Right lobe of liver (tissue), 6 donors: Measurements from ENCODE around the gene CACNA2D4. TPM values are rescaled to one million over a fixed set of nuclear protein-coding genes. Genes with fewer than 3 reads are reported as not detected.

Source experiments
- ATAC-seq, 4 donors: fragments of 200-7000 bp; cut with Tn5 transposase; one replicate each; pipeline ENCODE4 v1.9.1; 2020; ENCODE audit warnings: mild to moderate bottlenecking in 4 of 4, moderate library complexity in 4 of 4
- DNase-seq, 3 donors: peaks; one replicate each; pipeline ENCODE4 v3.0.0-alpha.2; 2020
- H3K27ac ChIP-seq, 3 donors: fragments of 200-600 bp; one replicate each; pipeline ENCODE4 v1.8.0; 2022
- H3K27me3 ChIP-seq, 2 donors: fragments of 200-600 bp; one replicate each; pipeline ENCODE4 v1.8.0; 2022
- H3K36me3 ChIP-seq, 4 donors: fragments of 200-600 bp; sonication (generic) in 1 of 4; one replicate each; pipeline versions ENCODE4 v1.5.1 to v1.8.0; 2017 to 2022; ENCODE audit warnings: control low read depth in 1 of 4
- H3K4me1 ChIP-seq, 4 donors: fragments of 200-600 bp; sonication (generic) in 1 of 4; one replicate each; pipeline versions ENCODE4 v1.5.1 to v1.8.0; 2017 to 2022; ENCODE audit warnings: control low read depth in 1 of 4
- H3K4me3 ChIP-seq, 3 donors: fragments of 200-600 bp; one replicate each; pipeline ENCODE4 v1.8.0; 2022
- H3K9me3 ChIP-seq, 4 donors: fragments of 200-600 bp; sonication (generic) in 1 of 4; one replicate each; pipeline versions ENCODE4 v1.5.1 to v1.8.0; 2017 to 2022; ENCODE audit warnings: control low read depth in 1 of 4
- POLR2A ChIP-seq: fragments of 450-650 bp; IDR thresholded peaks from one replicate; pipeline ENCODE4 v1.6.1; 2017; ENCODE audit warnings: antibody characterized with exemption, mild to moderate bottlenecking
- WGBS: methylation state at CpG from one replicate; pipeline ENCODE4 v1.1.6; 2018; ENCODE audit warnings: low coverage, low lambda C conversion rate; ENCODE audit not compliant: insufficient coverage; ENCODE audit errors: missing lambda C conversion rate; 5-methylcytosine and 5-hydroxymethylcytosine counted together
- intact Hi-C, 2 donors: fragments of 100-400 bp; cut with DNase I; formaldehyde crosslinking; loops; one replicate each; pipeline versions ENCODE4 v1.11.2 to v1.14.1; 2022
- total RNA-seq, 6 experiments: library from RNA; depleted of rRNA in 2 of 6; stranded (reverse); fragments of >200 nt in 2 of 6; fragmentation: NEBNext Ultra II Directional in 3 of 6; extraction: Animal tissue kit (Norgen Biotek cat#: 25700) in 3 of 6; gene quantifications; one replicate each; pipeline versions ENCODE4 v1.1.0 to v1.2.4, GENCODE V29; 2016 to 2023
- TF ChIP-seq, protein P1 (sequence below), 4 donors: fragments of 200-600 bp in 3 of 4; fragments of 450-650 bp in 1 of 4; IDR thresholded peaks; one replicate each; pipeline versions ENCODE4 v1.5.1 to v1.8.0; 2016 to 2022; ENCODE audit warnings: antibody characterized with exemption in 4 of 4, mild to moderate bottlenecking in 2 of 4
- donor health status: DM: no; HTN: yes; CAD: no.
- donor health status: DM: no; HTN: no; CAD: no.
- donor health status: DM: no; HTN: no; CAD: no.
- donor health status: DM: no; HTN: yes; CAD: no.
- donor health status: DM: no; HTN: yes; CAD: no.

Gene CACNA2D4
- total RNA-seq, 6 experiments from 2014 or later = 0.87 to 1.9 (median 0.96) TPM

GRCh38 chr12:1888923-1889322, 29.5 kb downstream of the CACNA2D4 start:
- peaks cover 0 to 4% (median 0%) of the 10 kb centered on the region in 4 donors for H3K9me3 ChIP-seq
- no peaks in the 10 kb centered on the region for H3K27me3 ChIP-seq
- no peak overlapping the region for H3K4me3 ChIP-seq
- 92% methylated on average over 3 of the region's 3 CpGs for WGBS
- no peaks in the 10 kb centered on the region for H3K36me3 ChIP-seq
- TF ChIP-seq, protein P1, sequence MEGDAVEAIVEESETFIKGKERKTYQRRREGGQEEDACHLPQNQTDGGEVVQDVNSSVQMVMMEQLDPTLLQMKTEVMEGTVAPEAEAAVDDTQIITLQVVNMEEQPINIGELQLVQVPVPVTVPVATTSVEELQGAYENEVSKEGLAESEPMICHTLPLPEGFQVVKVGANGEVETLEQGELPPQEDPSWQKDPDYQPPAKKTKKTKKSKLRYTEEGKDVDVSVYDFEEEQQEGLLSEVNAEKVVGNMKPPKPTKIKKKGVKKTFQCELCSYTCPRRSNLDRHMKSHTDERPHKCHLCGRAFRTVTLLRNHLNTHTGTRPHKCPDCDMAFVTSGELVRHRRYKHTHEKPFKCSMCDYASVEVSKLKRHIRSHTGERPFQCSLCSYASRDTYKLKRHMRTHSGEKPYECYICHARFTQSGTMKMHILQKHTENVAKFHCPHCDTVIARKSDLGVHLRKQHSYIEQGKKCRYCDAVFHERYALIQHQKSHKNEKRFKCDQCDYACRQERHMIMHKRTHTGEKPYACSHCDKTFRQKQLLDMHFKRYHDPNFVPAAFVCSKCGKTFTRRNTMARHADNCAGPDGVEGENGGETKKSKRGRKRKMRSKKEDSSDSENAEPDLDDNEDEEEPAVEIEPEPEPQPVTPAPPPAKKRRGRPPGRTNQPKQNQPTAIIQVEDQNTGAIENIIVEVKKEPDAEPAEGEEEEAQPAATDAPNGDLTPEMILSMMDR (IDR thresholded peaks at IDR 0.05) = no peak
- no peak for TF ChIP-seq POLR2A
- ATAC-seq (no peak), DNase-seq (no peak)
- intact Hi-C loops = no loop called here
- H3K27ac ChIP-seq = no peak overlapping the region
- H3K4me1 ChIP-seq = no peaks in the 10 kb centered on the region

DNA sequence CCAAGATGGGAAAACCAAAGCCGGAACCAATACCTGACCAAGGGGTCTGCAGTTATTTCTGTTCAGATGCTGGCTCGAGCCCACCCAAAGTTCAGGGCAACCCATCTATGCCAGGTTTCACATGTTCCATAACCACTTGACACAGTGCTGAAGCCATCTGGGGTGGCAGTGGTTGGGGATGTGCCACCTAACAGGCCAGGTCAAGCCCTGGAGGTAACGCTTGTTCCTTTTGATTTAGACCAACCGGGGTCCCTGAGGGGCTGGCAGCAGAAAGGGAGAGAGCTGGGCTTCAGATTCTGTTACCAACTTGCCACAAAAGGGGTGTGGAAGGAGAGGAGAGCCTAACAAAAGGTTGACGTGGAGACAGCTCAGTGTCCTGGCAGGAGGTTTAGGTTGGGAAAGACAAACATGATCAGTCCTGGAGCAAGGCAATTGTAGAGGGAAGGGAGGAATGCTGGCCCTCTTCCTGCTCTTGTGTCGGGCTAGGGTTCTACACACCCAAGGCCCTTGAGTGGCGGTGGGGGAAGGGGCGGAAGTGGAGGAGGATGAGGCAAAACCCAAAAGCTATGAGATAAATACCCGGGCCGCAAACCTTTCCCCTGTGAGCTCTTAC, 31.9 kb downstream of the CACNA2D4 start:
- ATAC-seq (no peak), DNase-seq (no peak)
- H3K9me3 ChIP-seq = no peaks in the 10 kb centered on the region
- intact Hi-C loops = no loop called here
- H3K4me3 ChIP-seq = no peak overlapping the region
- no peaks in the 10 kb centered on the region for H3K36me3 ChIP-seq
- H3K27ac ChIP-seq = no peak overlapping the region
- H3K4me1 ChIP-seq = no peaks in the 10 kb centered on the region
- TF ChIP-seq, protein P1 (IDR thresholded peaks at IDR 0.05) = no peak
- TF ChIP-seq POLR2A = no peak
- 53% methylated on average over 4 of the region's 10 CpGs for WGBS
- no peaks in the 10 kb centered on the region for H3K27me3 ChIP-seq

DNA sequence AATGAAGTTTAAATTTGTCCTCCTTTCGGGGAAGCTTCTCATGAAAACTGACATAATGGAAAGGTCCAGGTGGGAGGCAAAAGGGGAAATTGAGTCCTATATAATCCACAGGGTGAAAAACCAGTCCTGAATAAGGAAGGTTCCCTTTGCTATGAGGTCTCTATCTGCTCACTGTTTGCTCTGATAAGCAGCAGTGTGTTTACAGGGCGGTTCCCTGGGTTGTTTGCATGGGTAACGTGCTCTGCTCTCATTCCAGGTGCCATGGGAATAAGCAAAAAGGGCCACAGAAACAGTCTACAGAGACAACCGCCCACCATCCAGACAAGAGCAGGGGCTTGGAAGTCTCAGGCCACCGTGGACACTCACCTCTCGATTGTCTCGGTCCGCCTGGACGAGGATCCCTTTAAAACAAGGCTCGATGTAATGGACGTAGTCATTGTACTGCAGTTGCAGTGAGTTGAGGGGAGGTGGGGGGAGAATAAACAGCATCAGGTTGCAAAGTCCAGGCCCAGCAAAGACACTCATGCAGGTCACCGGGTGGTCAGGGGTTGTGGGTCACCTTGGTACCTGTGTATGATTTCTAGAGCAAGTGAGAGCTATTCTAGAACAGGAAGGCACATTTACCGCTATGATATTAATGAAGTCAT, 32.7 kb downstream of the CACNA2D4 start:
- Histone ChIP-seq H3K27ac (no peak overlapping the region), H3K4me1 (no peaks in the 10 kb centered on the region), H3K36me3 (no peaks in the 10 kb centered on the region), H3K27me3 (no peaks in the 10 kb centered on the region), H3K9me3 (no peaks in the 10 kb centered on the region), H3K4me3 (no peak overlapping the region)
- DNase-seq = no peak
- peak in 3 of 4 donors; percentile 30 to 71 (median 36) for ATAC-seq
- intact Hi-C loops = no loop called here
- 60% methylated on average over 8 of the region's 13 CpGs for WGBS
- TF ChIP-seq, protein P1 (IDR thresholded peaks at IDR 0.05) = no peak
- no peak for TF ChIP-seq POLR2A

GRCh38 chr12:1885082-1885596, 33.3 kb downstream of the CACNA2D4 start:
- Histone ChIP-seq H3K4me3 (no peak overlapping the region), H3K27me3 (no peaks in the 10 kb centered on the region), H3K36me3 (no peaks in the 10 kb centered on the region), H3K4me1 (no peaks in the 10 kb centered on the region), H3K27ac (no peak overlapping the region), H3K9me3 (no peaks in the 10 kb centered on the region)
- 82% methylated on average over 1 of the region's 5 CpGs for WGBS
- ATAC-seq (no peak), DNase-seq (peak in 1 of 3 donors; percentile 24)
- intact Hi-C loops = no loop called here
- no peak for TF ChIP-seq POLR2A
- TF ChIP-seq, protein P1 (IDR thresholded peaks at IDR 0.05) = no peak
